Natural killer cell (primary cell): Measurements from ENCODE around the gene TTC34. TPM values are rescaled to one million over a fixed set of nuclear protein-coding genes. Genes with fewer than 3 reads are reported as not detected.

Experiments used
- ATAC-seq, 3 donors: fragments of 150-1000 bp in 2 of 3; fragments of 200-7000 bp in 1 of 3; cut with Tn5 transposase; 1 replicate in 1 of 3; 2 replicates in 2 of 3; pipeline ENCODE4 v1.10.0; 2021; ENCODE audit warnings: mild to moderate bottlenecking in 2 of 3, moderate library complexity in 2 of 3
- DNase-seq, 2 donors: peaks; one replicate each; pipeline versions ENCODE4 v3.0.0 to v3.0.0-alpha.2; 2013 to 2021; ENCODE audit warnings: mixed read lengths in 1 of 2
- H3K27ac ChIP-seq: one replicate; pipeline ENCODE4 v1.5.1; 2013; ENCODE audit warnings: mild to moderate bottlenecking, low read length
- H3K27me3 ChIP-seq: one replicate; pipeline ENCODE4 v1.6.1; 2013; ENCODE audit warnings: low read length; ENCODE audit not compliant: control insufficient read depth, insufficient read depth
- H3K36me3 ChIP-seq: one replicate; pipeline ENCODE4 v1.6.1; 2013; ENCODE audit warnings: low read length; ENCODE audit not compliant: control insufficient read depth, insufficient read depth
- H3K4me1 ChIP-seq: one replicate; pipeline ENCODE4 v1.6.1; 2013; ENCODE audit warnings: low read length; ENCODE audit not compliant: control insufficient read depth, insufficient read depth
- H3K4me3 ChIP-seq: one replicate; pipeline ENCODE4 v1.5.1; 2013; ENCODE audit warnings: low read length
- H3K9me3 ChIP-seq: one replicate; pipeline ENCODE4 v1.6.1; 2013; ENCODE audit warnings: low read length; ENCODE audit not compliant: control insufficient read depth, insufficient read depth
- H3K27ac Mint-ChIP-seq, 2 donors: one replicate each; pipeline ENCODE4 v1.8.0; 2022; ENCODE audit warnings: mild to moderate bottlenecking in 2 of 2, mixed read lengths in 2 of 2, moderate library complexity in 1 of 2
- H3K27me3 Mint-ChIP-seq, 2 donors: one replicate each; pipeline ENCODE4 v1.8.0; 2022; ENCODE audit warnings: low read depth in 2 of 2, mixed read lengths in 2 of 2
- H3K36me3 Mint-ChIP-seq: one replicate; pipeline ENCODE4 v1.8.0; 2022; ENCODE audit warnings: mixed read lengths
- H3K4me1 Mint-ChIP-seq, 2 donors: one replicate each; pipeline ENCODE4 v1.8.0; 2022; ENCODE audit warnings: mixed read lengths in 2 of 2
- H3K4me3 Mint-ChIP-seq: one replicate; pipeline ENCODE4 v1.8.0; 2022; ENCODE audit warnings: mild to moderate bottlenecking, moderate library complexity, mixed read lengths
- H3K9me3 Mint-ChIP-seq, 2 donors: one replicate each; pipeline ENCODE4 v1.8.0; 2022; ENCODE audit warnings: mixed read lengths in 2 of 2
- WGBS: methylation state at CpG from one replicate; pipeline ENCODE4 v1.1.7; 2013; ENCODE audit warnings: missing lambda C conversion rate; ENCODE audit not compliant: insufficient coverage; 5-methylcytosine and 5-hydroxymethylcytosine counted together
- intact Hi-C: fragments of 100-400 bp; cut with micrococcal nuclease; formaldehyde crosslinking; loops from one replicate; pipeline ENCODE4 v1.14.2; 2022
- total RNA-seq, 4 donors: library from RNA; stranded (reverse); fragments of 120-200 nt in 1 of 4; gene quantifications; one replicate each; pipeline versions ENCODE4 v1.2.3 to v1.2.4, GENCODE V29; 2013 to 2022
- TF ChIP-seq, protein P1 (sequence below): fragments of 200-600 bp; IDR thresholded peaks from one replicate; pipeline ENCODE4 v1.8.0; 2022; ENCODE audit warnings: antibody characterized with exemption

Gene TTC34
- total RNA-seq, 3 donors from 2014 or later (not counting 1 experiment from before 2014, with no cell fraction given): 0.80 to 1.4 (median 1.2) TPM

DNA sequence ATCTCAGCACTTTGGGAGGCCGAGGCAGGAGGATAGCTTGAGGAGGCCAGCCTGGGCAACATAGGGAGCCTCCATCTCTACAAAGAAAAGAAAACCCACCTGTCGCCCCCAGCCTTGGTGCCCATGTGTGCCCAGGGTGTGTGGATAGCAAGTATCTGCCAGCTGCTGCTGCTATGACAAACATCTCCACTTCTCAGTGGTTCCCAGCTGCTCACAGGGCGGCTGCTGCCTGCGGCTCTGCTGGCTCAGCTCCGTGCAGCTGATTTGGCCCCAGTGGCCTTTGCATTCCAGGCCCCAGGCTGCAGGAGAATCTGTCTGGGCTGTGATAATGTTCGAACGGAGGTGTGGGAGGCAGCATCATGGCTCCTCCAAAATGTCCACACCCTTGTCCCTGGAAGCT lies 10.6 kb upstream of the TTC34 start:
- ATAC-seq (no peak), DNase-seq (no peak)
- Mint-ChIP-seq H3K27ac (no peak overlapping the region), H3K36me3 (no peaks in the 10 kb centered on the region), H3K4me1 (no peaks in the 10 kb centered on the region), H3K9me3 (no peaks in the 10 kb centered on the region), H3K27me3 (no peaks in the 10 kb centered on the region), H3K4me3 (no peak overlapping the region)
- TF ChIP-seq, protein P1, sequence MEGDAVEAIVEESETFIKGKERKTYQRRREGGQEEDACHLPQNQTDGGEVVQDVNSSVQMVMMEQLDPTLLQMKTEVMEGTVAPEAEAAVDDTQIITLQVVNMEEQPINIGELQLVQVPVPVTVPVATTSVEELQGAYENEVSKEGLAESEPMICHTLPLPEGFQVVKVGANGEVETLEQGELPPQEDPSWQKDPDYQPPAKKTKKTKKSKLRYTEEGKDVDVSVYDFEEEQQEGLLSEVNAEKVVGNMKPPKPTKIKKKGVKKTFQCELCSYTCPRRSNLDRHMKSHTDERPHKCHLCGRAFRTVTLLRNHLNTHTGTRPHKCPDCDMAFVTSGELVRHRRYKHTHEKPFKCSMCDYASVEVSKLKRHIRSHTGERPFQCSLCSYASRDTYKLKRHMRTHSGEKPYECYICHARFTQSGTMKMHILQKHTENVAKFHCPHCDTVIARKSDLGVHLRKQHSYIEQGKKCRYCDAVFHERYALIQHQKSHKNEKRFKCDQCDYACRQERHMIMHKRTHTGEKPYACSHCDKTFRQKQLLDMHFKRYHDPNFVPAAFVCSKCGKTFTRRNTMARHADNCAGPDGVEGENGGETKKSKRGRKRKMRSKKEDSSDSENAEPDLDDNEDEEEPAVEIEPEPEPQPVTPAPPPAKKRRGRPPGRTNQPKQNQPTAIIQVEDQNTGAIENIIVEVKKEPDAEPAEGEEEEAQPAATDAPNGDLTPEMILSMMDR: no peak
- H3K36me3 ChIP-seq: no peaks in the 10 kb centered on the region
- H3K27ac ChIP-seq: no peak overlapping the region
- H3K4me3 ChIP-seq: no peak overlapping the region
- H3K4me1 ChIP-seq: no peaks in the 10 kb centered on the region
- intact Hi-C loops: no loop called here
- no peaks in the 10 kb centered on the region for H3K27me3 ChIP-seq
- WGBS: 81% methylated on average over 7 of the region's 7 CpGs
- H3K9me3 ChIP-seq: peaks cover 5% of the 10 kb centered on the region

DNA sequence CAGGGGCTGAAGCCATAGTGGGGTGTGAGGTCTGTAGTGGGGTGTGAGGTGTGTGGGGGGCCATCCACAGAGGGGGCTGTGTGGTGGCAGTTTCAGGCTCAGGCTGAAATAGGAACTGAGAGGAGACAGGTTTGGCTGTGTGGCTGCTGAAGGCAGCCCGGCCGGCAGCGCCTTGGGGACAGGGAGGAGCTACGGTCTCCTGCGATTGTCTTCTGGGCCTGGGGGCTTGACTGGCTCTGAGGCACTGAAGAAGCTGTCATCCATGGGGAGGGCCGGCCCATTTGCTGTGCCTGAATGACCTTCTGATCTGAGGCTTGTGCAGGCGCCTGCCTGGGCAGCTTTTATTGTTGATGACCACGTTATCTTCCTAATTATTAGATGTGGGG lies 10.0 kb upstream of the TTC34 start:
- Histone ChIP-seq H3K27me3 (no peaks in the 10 kb centered on the region), H3K4me1 (no peaks in the 10 kb centered on the region), H3K9me3 (peaks cover 5% of the 10 kb centered on the region), H3K36me3 (no peaks in the 10 kb centered on the region), H3K27ac (no peak overlapping the region), H3K4me3 (no peak overlapping the region)
- TF ChIP-seq, protein P1: no peak
- intact Hi-C loops: no loop called here
- no peaks in the 10 kb centered on the region for H3K36me3 Mint-ChIP-seq
- no peak for ATAC-seq
- 86% methylated on average over 8 of the region's 8 CpGs for WGBS
- H3K27ac Mint-ChIP-seq: no peak overlapping the region
- H3K9me3 Mint-ChIP-seq: no peaks in the 10 kb centered on the region
- H3K4me3 Mint-ChIP-seq: no peak overlapping the region
- DNase-seq: no peak
- H3K27me3 Mint-ChIP-seq: peaks cover 0 to 5% of the 10 kb centered on the region in 2 donors
- H3K4me1 Mint-ChIP-seq: no peaks in the 10 kb centered on the region

DNA sequence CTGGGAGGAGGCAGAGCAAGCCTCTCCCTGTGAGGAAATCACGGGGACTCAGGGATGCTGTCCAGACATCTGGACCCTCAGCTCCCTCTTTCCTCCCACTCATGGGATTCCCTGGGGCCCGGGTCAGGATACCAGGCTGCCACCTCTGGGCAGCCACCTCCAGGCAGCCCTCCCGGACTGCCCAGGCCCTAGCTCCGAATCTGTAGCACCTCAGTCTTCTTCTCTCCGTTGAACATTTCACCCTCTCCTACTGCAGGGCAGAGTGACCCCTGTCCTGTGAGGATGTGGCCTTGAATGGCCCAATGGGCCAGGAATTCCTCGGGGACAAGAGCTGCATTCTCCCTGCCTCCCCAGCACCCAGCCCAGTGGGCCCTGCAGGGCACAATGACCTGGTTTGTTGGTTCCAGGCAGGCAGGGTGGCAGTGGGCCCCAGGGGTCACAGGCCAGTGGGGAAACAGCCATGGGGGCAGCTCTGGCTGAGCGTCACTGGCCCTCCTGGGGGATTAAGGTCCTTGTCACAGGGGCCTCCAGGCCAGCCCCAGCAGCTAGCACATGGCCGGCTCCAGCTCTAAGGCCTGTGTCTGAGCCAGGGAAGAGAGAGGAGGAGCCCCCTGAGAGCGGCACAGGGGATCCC lies 9.5 kb upstream of the TTC34 start:
- no peaks in the 10 kb centered on the region for H3K36me3 ChIP-seq
- ATAC-seq (no peak), DNase-seq (no peak)
- no peaks in the 10 kb centered on the region for H3K27me3 ChIP-seq
- H3K27me3 Mint-ChIP-seq: peaks cover 0 to 5% of the 10 kb centered on the region in 2 donors
- no peak overlapping the region for H3K4me3 ChIP-seq
- intact Hi-C loops: no loop called here
- H3K36me3 Mint-ChIP-seq: no peaks in the 10 kb centered on the region
- no peaks in the 10 kb centered on the region for H3K4me1 Mint-ChIP-seq
- H3K27ac Mint-ChIP-seq: no peak overlapping the region
- TF ChIP-seq, protein P1: no peak
- no peak overlapping the region for H3K4me3 Mint-ChIP-seq
- WGBS: 81% methylated on average over 9 of the region's 9 CpGs
- H3K27ac ChIP-seq: no peak overlapping the region
- no peaks in the 10 kb centered on the region for H3K9me3 Mint-ChIP-seq
- H3K4me1 ChIP-seq: no peaks in the 10 kb centered on the region
- peaks cover 5% of the 10 kb centered on the region for H3K9me3 ChIP-seq

DNA sequence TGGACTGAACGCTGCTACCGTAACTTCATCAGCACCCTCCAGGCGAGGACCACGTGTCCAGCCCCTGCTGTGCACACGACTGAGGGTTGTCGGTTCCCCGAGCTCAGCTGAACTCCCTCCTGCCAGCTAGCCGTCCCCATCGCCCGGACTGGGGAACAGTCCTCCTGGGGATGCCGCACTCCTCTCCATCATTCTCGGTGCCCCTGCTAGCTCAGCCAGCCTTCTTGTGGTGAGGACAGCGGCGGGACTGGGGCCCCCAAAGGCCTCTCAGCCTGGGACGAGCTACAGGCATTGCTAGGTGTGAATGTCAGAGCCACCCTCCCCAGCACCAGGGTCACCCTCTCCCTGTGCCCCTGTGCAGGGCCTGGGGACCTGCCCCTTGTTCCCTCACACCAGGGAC lies 8.8 kb upstream of the TTC34 start:
- H3K4me3 Mint-ChIP-seq: no peak overlapping the region
- H3K4me1 Mint-ChIP-seq: no peaks in the 10 kb centered on the region
- no peaks in the 10 kb centered on the region for H3K36me3 Mint-ChIP-seq
- H3K27ac Mint-ChIP-seq: no peak overlapping the region
- H3K4me1 ChIP-seq: no peaks in the 10 kb centered on the region
- H3K9me3 Mint-ChIP-seq: no peaks in the 10 kb centered on the region
- H3K4me3 ChIP-seq: no peak overlapping the region
- no peak for ATAC-seq
- H3K27ac ChIP-seq: no peak overlapping the region
- H3K27me3 Mint-ChIP-seq: peaks cover 0 to 5% of the 10 kb centered on the region in 2 donors
- no peaks in the 10 kb centered on the region for H3K27me3 ChIP-seq
- no peaks in the 10 kb centered on the region for H3K36me3 ChIP-seq
- 88% methylated on average over 15 of the region's 15 CpGs for WGBS
- no peak for DNase-seq
- H3K9me3 ChIP-seq: peaks cover 5% of the 10 kb centered on the region
- TF ChIP-seq, protein P1: no peak
- intact Hi-C loops: no loop called here
